GM12878 (cell line): ENCODE data around the gene TMEM128.

Source experiments
- BACH1 ChIP-seq: fragments of 450-650 bp; IDR thresholded peaks from 2 replicates; pipeline ENCODE4 v1.6.1; 2017; ENCODE audit warnings: mild to moderate bottlenecking, borderline replicate concordance
- CREM ChIP-seq: IDR thresholded peaks from 2 replicates; pipeline ENCODE4 v1.6.1; 2014; ENCODE audit warnings: antibody characterized with exemption, low read depth
- DPF2 ChIP-seq: fragments of 450-650 bp; IDR thresholded peaks from 2 replicates; pipeline ENCODE4 v1.6.1; 2017; ENCODE audit warnings: mild to moderate bottlenecking
- FOS ChIP-seq: IDR thresholded peaks from 3 replicates; pipeline ENCODE4 v1.6.1; 2011; ENCODE audit warnings: borderline replicate concordance; ENCODE audit not compliant: insufficient read length; ENCODE audit errors: extremely low read depth
- IKZF2 ChIP-seq, 2 experiments: fragments of 450-650 bp; IDR thresholded peaks; 2 replicates each; pipeline ENCODE4 v1.6.1; 2017; ENCODE audit warnings: mild to moderate bottlenecking in 2 of 2, moderate library complexity in 2 of 2
- RB1 ChIP-seq: fragments of 450-650 bp; formaldehyde crosslinking; IDR thresholded peaks from 2 replicates; pipeline ENCODE4 v1.6.1; 2017; ENCODE audit warnings: mild to moderate bottlenecking, borderline replicate concordance
- SMC3 ChIP-seq: IDR thresholded peaks from 2 replicates; pipeline ENCODE4 v1.6.1; 2011; ENCODE audit warnings: low read length, improper control_type of control experiment, borderline replicate concordance
- ZZZ3 ChIP-seq: IDR thresholded peaks from 2 replicates; pipeline ENCODE4 v1.6.1; 2011; ENCODE audit warnings: low read depth; ENCODE audit not compliant: control insufficient read depth, insufficient read length
- TF ChIP-seq, protein P1 (sequence below), 3 experiments: IDR thresholded peaks in 2 of 3; conservative IDR thresholded peaks in 1 of 3; 2 replicates each; pipeline ENCODE4 v1.5.1; 2011; ENCODE audit warnings: low read depth in 3 of 3, low read length in 3 of 3, mild to moderate bottlenecking in 3 of 3, control low read depth in 2 of 3, moderate library complexity in 2 of 3, inconsistent platforms in 1 of 3, mixed read lengths in 1 of 3; ENCODE audit not compliant: control insufficient read depth in 2 of 3, insufficient read depth in 1 of 3; ENCODE audit errors: extremely low read depth in 1 of 3
- TF ChIP-seq, protein P2 (sequence below): IDR thresholded peaks from 2 replicates; pipeline ENCODE4 v1.6.1; 2011; ENCODE audit warnings: low read depth, mild to moderate bottlenecking, low read length, moderate library complexity, borderline replicate concordance; ENCODE audit errors: extremely low read depth

DNA sequence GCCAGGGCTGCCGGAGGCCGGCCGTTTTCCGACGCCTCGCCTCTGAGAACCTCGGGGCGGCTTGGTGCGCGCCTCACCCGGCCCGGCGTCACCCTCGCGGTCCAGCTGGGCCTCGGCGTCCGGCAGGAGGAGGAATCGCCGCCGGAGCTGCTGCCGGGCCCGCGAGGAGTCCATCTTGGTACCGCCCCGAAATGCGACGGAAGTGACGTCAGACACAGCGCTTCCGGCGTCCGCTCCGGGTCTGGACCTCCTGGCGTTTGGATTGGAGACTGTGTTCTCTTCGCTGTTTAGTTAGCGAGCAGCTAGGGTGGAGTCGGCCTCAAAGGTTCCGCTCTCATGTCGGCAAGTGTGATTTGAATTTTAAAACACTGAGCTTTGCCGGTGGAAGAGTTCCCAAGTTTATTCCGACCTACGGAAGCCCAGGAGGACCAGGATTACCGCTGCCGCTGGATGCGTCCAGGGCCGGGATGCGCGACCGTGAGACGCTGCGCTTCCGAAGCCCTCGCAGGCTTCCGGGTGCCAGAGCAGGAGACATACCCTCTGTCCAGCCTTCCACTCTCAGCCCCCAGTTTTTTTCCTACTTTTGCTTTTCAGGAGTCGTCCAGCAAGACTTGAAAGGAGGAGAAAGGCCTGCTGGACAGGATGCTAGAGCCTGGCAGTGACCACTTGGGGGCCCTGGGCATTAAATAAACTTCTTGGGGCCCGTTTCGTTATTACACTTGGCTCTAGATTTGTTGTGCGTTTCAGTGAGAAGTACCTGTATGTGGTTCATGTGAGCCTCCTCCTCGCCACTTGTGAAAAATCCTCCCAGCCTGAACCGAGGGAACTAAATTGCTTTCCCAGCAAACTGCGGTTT, at the start of gene TMEM128:
- TF ChIP-seq FOS, result no peak
- TF ChIP-seq, protein P1, sequence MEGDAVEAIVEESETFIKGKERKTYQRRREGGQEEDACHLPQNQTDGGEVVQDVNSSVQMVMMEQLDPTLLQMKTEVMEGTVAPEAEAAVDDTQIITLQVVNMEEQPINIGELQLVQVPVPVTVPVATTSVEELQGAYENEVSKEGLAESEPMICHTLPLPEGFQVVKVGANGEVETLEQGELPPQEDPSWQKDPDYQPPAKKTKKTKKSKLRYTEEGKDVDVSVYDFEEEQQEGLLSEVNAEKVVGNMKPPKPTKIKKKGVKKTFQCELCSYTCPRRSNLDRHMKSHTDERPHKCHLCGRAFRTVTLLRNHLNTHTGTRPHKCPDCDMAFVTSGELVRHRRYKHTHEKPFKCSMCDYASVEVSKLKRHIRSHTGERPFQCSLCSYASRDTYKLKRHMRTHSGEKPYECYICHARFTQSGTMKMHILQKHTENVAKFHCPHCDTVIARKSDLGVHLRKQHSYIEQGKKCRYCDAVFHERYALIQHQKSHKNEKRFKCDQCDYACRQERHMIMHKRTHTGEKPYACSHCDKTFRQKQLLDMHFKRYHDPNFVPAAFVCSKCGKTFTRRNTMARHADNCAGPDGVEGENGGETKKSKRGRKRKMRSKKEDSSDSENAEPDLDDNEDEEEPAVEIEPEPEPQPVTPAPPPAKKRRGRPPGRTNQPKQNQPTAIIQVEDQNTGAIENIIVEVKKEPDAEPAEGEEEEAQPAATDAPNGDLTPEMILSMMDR (IDR thresholded peaks at IDR 0.05 in 2 of 3, conservative IDR thresholded peaks at IDR 0.05 in 1 of 3; ENCODE audit: control insufficient read depth in 2 of 3, extremely low read depth in 1 of 3, insufficient read depth in 1 of 3, low read depth in 3 of 3, low read length in 3 of 3), result 0 out of 6 replicates have a peak, but pooled peaks of 1 of the 3 experiments have one; percentile 8
- peak; percentile 61; the same call in 1 of the 2 replicates for TF ChIP-seq BACH1
- TF ChIP-seq, protein P2, sequence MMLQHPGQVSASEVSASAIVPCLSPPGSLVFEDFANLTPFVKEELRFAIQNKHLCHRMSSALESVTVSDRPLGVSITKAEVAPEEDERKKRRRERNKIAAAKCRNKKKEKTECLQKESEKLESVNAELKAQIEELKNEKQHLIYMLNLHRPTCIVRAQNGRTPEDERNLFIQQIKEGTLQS, result no peak
- TF ChIP-seq DPF2, result 0 out of 2 replicates have a peak, but pooled peaks have one; percentile 39
- TF ChIP-seq SMC3, result no peak
- TF ChIP-seq IKZF2 (IDR thresholded peaks at IDR 0.05), result peak; percentile 67 to 76
- TF ChIP-seq RB1, result peak; percentile 86
- no peak for TF ChIP-seq ZZZ3
- TF ChIP-seq CREM, result peak; percentile 97
